ENCODE data around the gene SLC37A3. TPM values are rescaled to one million over a fixed set of nuclear protein-coding genes. Genes with fewer than 3 reads are reported as not detected.
"Not testable (repeated sequence)": the region's sequence is repeated elsewhere in the genome, so short reads cannot be mapped to it uniquely, and the experiment has no call there.

Gene SLC37A3
- total RNA-seq, 1 experiment from 2014 or later = 22.1 TPM

GRCh38 chr7:140347218-140347617 is 51.1 kb downstream of the SLC37A3 start:
- ATAC-seq = no peak
- ChIA-PET CTCF (no interaction called here), POLR2A (ENCODE audit: unreplicated experiment) (no interaction called here)

GRCh38 chr7:140345426-140345825 is 52.9 kb downstream of the SLC37A3 start:
- ChIA-PET POLR2A (ENCODE audit: unreplicated experiment) (no interaction called here), CTCF (no interaction called here)
- Histone ChIP-seq H3K9ac (ENCODE audit: low read length) (no peak overlapping the region), H2AFZ (ENCODE audit: low read length) (no peak overlapping the region), H3K4me1 (ENCODE audit: insufficient read depth, low read length) (no peaks in the 10 kb centered on the region), H3K4me3 (ENCODE audit: low read length) (no peak overlapping the region), H4K20me1 (ENCODE audit: low read length) (no peaks in the 10 kb centered on the region), H3K27me3 (ENCODE audit: low read length) (no peaks in the 10 kb centered on the region), H3F3A (ENCODE audit: low read length, unreplicated experiment) (no peaks in the 10 kb centered on the region), H3K9me2 (replicated peaks; ENCODE audit: low read length) (no peaks in the 10 kb centered on the region), H3K27ac (ENCODE audit: low read length) (no peak overlapping the region), H3K4me2 (ENCODE audit: low read length) (no peak overlapping the region), H3K9me3 (ENCODE audit: low read length) (no peaks in the 10 kb centered on the region), H3K79me2 (ENCODE audit: low read length) (no peaks in the 10 kb centered on the region), H3K36me3 (ENCODE audit: low read depth, low read length) (peaks cover 9% of the 10 kb centered on the region)
- no peak for TF ChIP-seq EZH2phosphoT487 (IDR thresholded peaks at IDR 0.05; ENCODE audit: borderline replicate concordance, low read length)
- TF ChIP-seq CTCF (conservative IDR thresholded peaks at IDR 0.05; ENCODE audit: low read depth, low read length) = no peak
- no peak for TF ChIP-seq EZH2 (IDR thresholded peaks at IDR 0.05; ENCODE audit: low read length, unreplicated experiment)
- no peak for DNase-seq
- BruUV-seq (replicated peaks) = no TSS peak
- intact Hi-C loops (cut with micrococcal nuclease) = no loop called here
- ATAC-seq = peak; percentile 46

More at GRCh38 chr7:140347218-140347617, 51.1 kb downstream of the SLC37A3 start:
- Histone ChIP-seq H3K27ac (ENCODE audit: low read length) (no peak overlapping the region), H3K27me3 (ENCODE audit: low read length) (no peaks in the 10 kb centered on the region), H3K4me3 (ENCODE audit: low read length) (no peak overlapping the region), H4K20me1 (ENCODE audit: low read length) (no peaks in the 10 kb centered on the region), H3K9ac (ENCODE audit: low read length) (no peak overlapping the region), H3K79me2 (ENCODE audit: low read length) (no peaks in the 10 kb centered on the region), H2AFZ (ENCODE audit: low read length) (no peak overlapping the region), H3K9me2 (replicated peaks; ENCODE audit: low read length) (no peaks in the 10 kb centered on the region), H3K36me3 (ENCODE audit: low read depth, low read length) (peaks cover 13% of the 10 kb centered on the region), H3K4me1 (ENCODE audit: insufficient read depth, low read length) (no peaks in the 10 kb centered on the region), H3K4me2 (ENCODE audit: low read length) (no peak overlapping the region), H3F3A (ENCODE audit: low read length, unreplicated experiment) (no peaks in the 10 kb centered on the region), H3K9me3 (ENCODE audit: low read length) (no peaks in the 10 kb centered on the region)
- no TSS peak for BruUV-seq (replicated peaks)
- intact Hi-C loops (cut with micrococcal nuclease) = no loop called here
- DNase-seq = no peak
- TF ChIP-seq EZH2 (IDR thresholded peaks at IDR 0.05; ENCODE audit: low read length, unreplicated experiment) (no peak), EZH2phosphoT487 (IDR thresholded peaks at IDR 0.05; ENCODE audit: borderline replicate concordance, low read length) (no peak), CTCF (conservative IDR thresholded peaks at IDR 0.05; ENCODE audit: low read depth, low read length) (no peak)

- POLR2A ChIA-PET (ENCODE audit: unreplicated experiment) = no interaction called here
Observed at GRCh38 chr7:140342727-140343514, 55.4 kb downstream of the SLC37A3 start.

GRCh38 chr7:140338959-140339358 is 59.4 kb downstream of the SLC37A3 start:
- H3K4me3 ChIP-seq (ENCODE audit: low read length); POLR2A ChIA-PET (ENCODE audit: unreplicated experiment); H3K79me2 ChIP-seq (ENCODE audit: low read length); CTCF ChIA-PET; H2AFZ ChIP-seq (ENCODE audit: low read length); H3K9me3 ChIP-seq (ENCODE audit: low read length); DNase-seq; H3K9ac ChIP-seq (ENCODE audit: low read length); H3K27me3 ChIP-seq (ENCODE audit: low read length); H4K20me1 ChIP-seq (ENCODE audit: low read length); BruUV-seq (replicated peaks); H3K9me2 ChIP-seq (replicated peaks; ENCODE audit: low read length); intact Hi-C loops (cut with micrococcal nuclease); H3K4me1 ChIP-seq (ENCODE audit: insufficient read depth, low read length); ATAC-seq; H3K4me2 ChIP-seq (ENCODE audit: low read length); H3K27ac ChIP-seq (ENCODE audit: low read length); H3F3A ChIP-seq (ENCODE audit: low read length, unreplicated experiment): not testable (repeated sequence)
- peaks cover 12% of the 10 kb centered on the region for H3K36me3 ChIP-seq (ENCODE audit: low read depth, low read length)

More at GRCh38 chr7:140342727-140343514, 55.4 kb downstream of the SLC37A3 start:
- Histone ChIP-seq H3K4me3 (ENCODE audit: low read length) (no peak overlapping the region), H4K20me1 (ENCODE audit: low read length) (no peaks in the 10 kb centered on the region), H3K9me2 (replicated peaks; ENCODE audit: low read length) (no peaks in the 10 kb centered on the region), H3K9me3 (ENCODE audit: low read length) (no peaks in the 10 kb centered on the region), H3K4me2 (ENCODE audit: low read length) (no peak overlapping the region), H3K79me2 (ENCODE audit: low read length) (no peaks in the 10 kb centered on the region), H3K27me3 (ENCODE audit: low read length) (no peaks in the 10 kb centered on the region), H3F3A (ENCODE audit: low read length, unreplicated experiment) (no peaks in the 10 kb centered on the region), H3K4me1 (ENCODE audit: insufficient read depth, low read length) (no peaks in the 10 kb centered on the region), H3K36me3 (ENCODE audit: low read depth, low read length) (peaks cover 9% of the 10 kb centered on the region), H3K27ac (ENCODE audit: low read length) (no peak overlapping the region), H2AFZ (ENCODE audit: low read length) (no peak overlapping the region), H3K9ac (ENCODE audit: low read length) (no peak overlapping the region)
- no peak for TF ChIP-seq EZH2 (IDR thresholded peaks at IDR 0.05; ENCODE audit: low read length, unreplicated experiment)
- peak; percentile 60 for TF ChIP-seq CTCF (conservative IDR thresholded peaks at IDR 0.05; ENCODE audit: low read depth, low read length)
- TF ChIP-seq EZH2phosphoT487 (IDR thresholded peaks at IDR 0.05; ENCODE audit: borderline replicate concordance, low read length) = no peak
- CTCF ChIA-PET = no interaction called here
- DNase-seq = peak; percentile 31
- peak; percentile 73 for ATAC-seq
- intact Hi-C loops (cut with micrococcal nuclease) = no loop called here
- BruUV-seq (replicated peaks) = no TSS peak
